Heart right ventricle (tissue), 16 donors: ENCODE results near the gene FMO1. TPM values are rescaled to one million over a fixed set of nuclear protein-coding genes. Genes with fewer than 3 reads are reported as not detected.

Source experiments
- ATAC-seq, 8 donors: fragments of 200-7000 bp; cut with Tn5 transposase; one replicate each; pipeline ENCODE4 v1.9.1; 2020; ENCODE audit warnings: mild to moderate bottlenecking in 8 of 8, moderate library complexity in 8 of 8, moderate number of reproducible peaks in 1 of 8
- DNase-seq, 2 donors: peaks; one replicate each; pipeline ENCODE4 v3.0.0-alpha.2; 2020
- H3K27ac ChIP-seq, 10 donors: fragments of 200-600 bp; sonication (generic) in 2 of 10; one replicate each; pipeline versions ENCODE4 v1.5.0 to v1.8.0; 2020 to 2022; ENCODE audit warnings: mild to moderate bottlenecking in 3 of 10
- H3K27me3 ChIP-seq, 7 donors: fragments of 200-600 bp; one replicate each; pipeline ENCODE4 v1.8.0; 2021 to 2022; ENCODE audit warnings: mild to moderate bottlenecking in 2 of 7
- H3K36me3 ChIP-seq, 9 donors: fragments of 200-600 bp; sonication (generic) in 1 of 9; one replicate each; pipeline versions ENCODE4 v1.5.0 to v1.8.0; 2020 to 2022; ENCODE audit warnings: mild to moderate bottlenecking in 2 of 9
- H3K4me1 ChIP-seq, 9 donors: fragments of 200-600 bp; sonication (generic) in 1 of 9; one replicate each; pipeline versions ENCODE4 v1.5.0 to v1.8.0; 2020 to 2022; ENCODE audit warnings: mild to moderate bottlenecking in 4 of 9
- H3K4me3 ChIP-seq, 10 donors: fragments of 200-600 bp; sonication (generic) in 2 of 10; one replicate each; pipeline versions ENCODE4 v1.5.0 to v1.8.0; 2020 to 2022; ENCODE audit warnings: mild to moderate bottlenecking in 7 of 10, moderate library complexity in 2 of 10
- H3K9me3 ChIP-seq, 11 donors: fragments of 200-600 bp in 10 of 11; sonication (generic) in 2 of 11; one replicate each; pipeline versions ENCODE4 v1.5.0 to v1.8.0; 2013 to 2022; ENCODE audit warnings: mild to moderate bottlenecking in 2 of 11, control low read depth in 1 of 11, moderate library complexity in 1 of 11
- CTCF ChIP-seq, 9 donors: fragments of 200-600 bp; sonication (generic) in 2 of 9; IDR thresholded peaks; one replicate each; pipeline versions ENCODE4 v1.5.0 to v1.8.0; 2021 to 2022; ENCODE audit warnings: antibody characterized with exemption in 9 of 9, mild to moderate bottlenecking in 5 of 9, moderate library complexity in 1 of 9
- WGBS, 2 donors: extraction: QIAGEN DNeasy Blood & Tissue Kit; methylation state at CpG; one replicate each; pipeline ENCODE4 v1.1.7; 2013; ENCODE audit warnings: inconsistent platforms in 1 of 2; 5-methylcytosine and 5-hydroxymethylcytosine counted together
- intact Hi-C, 10 donors: fragments of 100-400 bp; cut with DNase I; formaldehyde crosslinking; loops; one replicate each; pipeline versions ENCODE4 v1.11.1 to v1.14.2; 2022
- polyA plus RNA-seq, 2 donors: library from polyadenylated mRNA; stranded (reverse); fragments of 200-250 nt; gene quantifications; one replicate each; pipeline ENCODE4 v1.2.3, GENCODE V29; 2013
- total RNA-seq, 10 donors: library from RNA; stranded (reverse); fragmentation: NEBNext Ultra II Directional in 3 of 10; extraction: Animal tissue kit (Norgen Biotek cat#: 25700) in 3 of 10; gene quantifications; one replicate each; pipeline versions ENCODE4 v1.2.1 to v1.2.4, GENCODE V29; 2021 to 2023
- donor health status: Arrhythmogenic right ventricular cardiomyopathy.
- donor health status: ischemic (EF 13 %, LVEDD 7.1; RV severe dilation, severe dysfunction).
- donor health status: healthy with polysubstance abuse.
- donor health status: DM: no; HTN: yes; CAD: no.
- donor health status: DM: no; HTN: no; CAD: no.
- donor health status: ischemic (EF 25% LVEDD 6.9; RV normal size, moderate dysfunction).
- donor health status: ischemic (EF 25% LVEDD 5.7; RV mildly dilated, moderate dysfunction).
- donor health status: healthy.
- donor health status: DM: yes; HTN: yes; CAD: no.
- donor health status: Ischemic cardiomyopathy.
- donor health status: ischemic (EF 35%, LVEDD 5.7; RV mildly dilated, moderate dysfunction).
- donor health status: nonischemic (EF 11% LVEDD 7.7; RV severe dilation, severe dysfunction).
- donor health status: DM: yes; HTN: yes; CAD: no.
- donor health status: PGD.
- donor health status: ischemic (EF 29% LVEDD 5.4; RV normal size, mild dysfunction).
- donor health status: nonischemic (EF 23%, LVEDD 6.1; RV moderate dilation, normal function).

The FMO1 gene
- total and polyA plus RNA-seq, 12 donors, result 0.15 to 7.8 (median 0.64) TPM; not detected in 3

- intact Hi-C loops, result loop anchor here in 2 of 10 donors (5.0 kb wide), 1 partner anchor 57 kb away; the partner anchor contains the start of gene FMO4 (in 2 of the 2)
- no peak for DNase-seq
- Histone ChIP-seq H3K27ac (no peak overlapping the region), H3K36me3 (no peaks in the 10 kb centered on the region), H3K27me3 (peaks cover 0 to 29% (median 14%) of the 10 kb centered on the region in 7 donors), H3K9me3 (no peaks in the 10 kb centered on the region), H3K4me3 (no peak overlapping the region), H3K4me1 (peaks cover 0 to 37% (median 12%) of the 10 kb centered on the region in 9 donors)
- WGBS, 2 donors, result 82 to 86% methylated on average over 4 of the region's 4 CpGs
- no peak for TF ChIP-seq CTCF (IDR thresholded peaks at IDR 0.05)
- no peak for ATAC-seq
Observed at GRCh38 chr1:171254859-171255258, 6.6 kb downstream of the FMO1 start.

GRCh38 chr1:171256940-171257606 is 8.8 kb downstream of the FMO1 start:
- ATAC-seq, result peak in 4 of 8 donors; percentile 11 to 64 (median 24)
- Histone ChIP-seq H3K27me3 (peaks cover 0 to 18% (median 10%) of the 10 kb centered on the region in 7 donors), H3K36me3 (no peaks in the 10 kb centered on the region), H3K4me3 (no peak overlapping the region), H3K4me1 (peaks cover 0 to 22% (median 7%) of the 10 kb centered on the region in 9 donors), H3K9me3 (no peaks in the 10 kb centered on the region), H3K27ac (peak overlapping the region in 5 of 10 donors; percentile 7 to 58 (median 39))
- WGBS, 2 donors, result 45 to 48% methylated on average over 8 of the region's 8 CpGs
- no peak for DNase-seq
- no peak for TF ChIP-seq CTCF (IDR thresholded peaks at IDR 0.05)
- intact Hi-C loops, result loop anchor here in 1 of 10 donors (5.0 kb wide), 1 partner anchor 55 kb away; the partner anchor contains the start of gene FMO4

- Histone ChIP-seq H3K4me3 (peak overlapping the region in 1 of 10 donors; percentile 17), H3K9me3 (no peaks in the 10 kb centered on the region), H3K4me1 (peaks cover 0 to 21% (median 7%) of the 10 kb centered on the region in 9 donors), H3K27ac (peak overlapping the region in 5 of 10 donors; percentile 31 to 62 (median 42)), H3K36me3 (no peaks in the 10 kb centered on the region), H3K27me3 (peaks cover 0 to 18% (median 5%) of the 10 kb centered on the region in 7 donors)
- 60 to 67% methylated on average over 5 of the region's 5 CpGs for WGBS, 2 donors
- no peak for DNase-seq
- no peak for TF ChIP-seq CTCF (IDR thresholded peaks at IDR 0.05)
- ATAC-seq, result peak in 6 of 8 donors; percentile 20 to 46 (median 36)
- intact Hi-C loops, result loop anchor here in 1 of 10 donors (5.0 kb wide), 1 partner anchor 55 kb away; the partner anchor contains the start of gene FMO4
Observed at GRCh38 chr1:171257607-171258076, 9.3 kb downstream of the FMO1 start.

GRCh38 chr1:171258429-171258828 is 10.1 kb downstream of the FMO1 start:
- Histone ChIP-seq H3K27ac (peak overlapping the region in 5 of 10 donors; percentile 12 to 62 (median 42)), H3K9me3 (no peaks in the 10 kb centered on the region), H3K4me3 (peak overlapping the region in 1 of 10 donors; percentile 17), H3K27me3 (peaks cover 0 to 15% (median 2%) of the 10 kb centered on the region in 7 donors), H3K4me1 (peaks cover 0 to 21% (median 7%) of the 10 kb centered on the region in 9 donors), H3K36me3 (no peaks in the 10 kb centered on the region)
- intact Hi-C loops, result loop anchor here in 1 of 10 donors (5.0 kb wide), 1 partner anchor 54 kb away; the partner anchor contains the start of gene FMO4
- TF ChIP-seq CTCF (IDR thresholded peaks at IDR 0.05), result no peak
- DNase-seq (no peak), ATAC-seq (no peak)
- WGBS, 2 donors, result 66 to 70% methylated on average over 3 of the region's 3 CpGs
